Prostate gland (tissue), 2 donors: Measurements from ENCODE around the gene OGFRL1.

ENCODE experiments used
- POLR2A ChIP-seq: fragments of 450-650 bp; IDR thresholded peaks from one replicate; pipeline ENCODE4 v1.6.1; 2016; ENCODE audit warnings: antibody characterized with exemption, mild to moderate bottlenecking
- POLR2AphosphoS5 ChIP-seq: sonication (generic); formaldehyde crosslinking; IDR thresholded peaks from one replicate; pipeline ENCODE4 v1.6.1; 2017; ENCODE audit warnings: antibody characterized with exemption
- TF ChIP-seq, protein P1 (sequence below), 4 experiments: fragments of 200-600 bp in 2 of 4; fragments of 450-650 bp in 2 of 4; sonication (generic) in 2 of 4; IDR thresholded peaks; 1 replicate in 3 of 4; 2 replicates in 1 of 4; pipeline ENCODE4 v1.5.1; 2016 to 2019; ENCODE audit warnings: antibody characterized with exemption in 4 of 4, mild to moderate bottlenecking in 2 of 4, moderate library complexity in 2 of 4

DNA sequence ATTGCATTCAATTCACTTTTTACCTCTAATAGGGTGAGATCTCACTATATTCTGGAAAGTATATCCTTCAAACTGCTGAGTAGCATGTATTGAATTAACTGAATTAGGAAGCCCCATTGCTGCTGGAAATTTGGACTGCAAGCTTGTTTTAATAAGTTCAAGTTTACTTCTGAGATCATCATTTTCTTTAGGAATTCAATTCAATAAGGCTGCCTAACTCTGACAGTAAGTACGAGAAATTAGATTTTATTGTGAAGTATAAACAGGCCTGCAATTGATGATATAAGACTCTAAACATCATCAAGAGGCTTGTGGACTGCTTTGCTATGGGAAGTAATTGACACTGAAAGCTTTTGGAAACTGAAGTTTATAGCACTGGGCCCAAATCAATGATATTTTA lies 44.4 kb downstream of the OGFRL1 start:
- TF ChIP-seq, protein P1, sequence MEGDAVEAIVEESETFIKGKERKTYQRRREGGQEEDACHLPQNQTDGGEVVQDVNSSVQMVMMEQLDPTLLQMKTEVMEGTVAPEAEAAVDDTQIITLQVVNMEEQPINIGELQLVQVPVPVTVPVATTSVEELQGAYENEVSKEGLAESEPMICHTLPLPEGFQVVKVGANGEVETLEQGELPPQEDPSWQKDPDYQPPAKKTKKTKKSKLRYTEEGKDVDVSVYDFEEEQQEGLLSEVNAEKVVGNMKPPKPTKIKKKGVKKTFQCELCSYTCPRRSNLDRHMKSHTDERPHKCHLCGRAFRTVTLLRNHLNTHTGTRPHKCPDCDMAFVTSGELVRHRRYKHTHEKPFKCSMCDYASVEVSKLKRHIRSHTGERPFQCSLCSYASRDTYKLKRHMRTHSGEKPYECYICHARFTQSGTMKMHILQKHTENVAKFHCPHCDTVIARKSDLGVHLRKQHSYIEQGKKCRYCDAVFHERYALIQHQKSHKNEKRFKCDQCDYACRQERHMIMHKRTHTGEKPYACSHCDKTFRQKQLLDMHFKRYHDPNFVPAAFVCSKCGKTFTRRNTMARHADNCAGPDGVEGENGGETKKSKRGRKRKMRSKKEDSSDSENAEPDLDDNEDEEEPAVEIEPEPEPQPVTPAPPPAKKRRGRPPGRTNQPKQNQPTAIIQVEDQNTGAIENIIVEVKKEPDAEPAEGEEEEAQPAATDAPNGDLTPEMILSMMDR (IDR thresholded peaks at IDR 0.05): no peak
- TF ChIP-seq POLR2A: no peak
- TF ChIP-seq POLR2AphosphoS5: no peak
